ENCODE results near the gene MDFIC.
A peak's percentile ranks its signal among the peaks of the same experiment; 100 is the strongest.

MDFIC gene

DNA sequence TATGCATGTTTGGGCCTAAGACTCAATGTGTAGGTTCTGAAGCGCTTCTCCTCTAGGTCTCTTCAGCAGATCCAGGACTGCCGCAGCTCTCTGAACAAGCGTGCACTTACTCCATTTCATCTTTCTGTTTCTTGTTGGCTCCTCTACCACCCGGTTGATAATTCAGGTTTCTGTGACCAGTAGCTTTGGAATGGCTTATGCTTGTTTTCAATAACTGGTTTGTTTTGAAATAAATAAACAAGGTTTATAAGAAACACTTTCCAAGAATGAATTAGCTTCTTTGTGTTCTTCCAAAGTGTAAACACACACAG lies 1.5 kb downstream of the MDFIC start:
- TF ChIP-seq, protein P1, sequence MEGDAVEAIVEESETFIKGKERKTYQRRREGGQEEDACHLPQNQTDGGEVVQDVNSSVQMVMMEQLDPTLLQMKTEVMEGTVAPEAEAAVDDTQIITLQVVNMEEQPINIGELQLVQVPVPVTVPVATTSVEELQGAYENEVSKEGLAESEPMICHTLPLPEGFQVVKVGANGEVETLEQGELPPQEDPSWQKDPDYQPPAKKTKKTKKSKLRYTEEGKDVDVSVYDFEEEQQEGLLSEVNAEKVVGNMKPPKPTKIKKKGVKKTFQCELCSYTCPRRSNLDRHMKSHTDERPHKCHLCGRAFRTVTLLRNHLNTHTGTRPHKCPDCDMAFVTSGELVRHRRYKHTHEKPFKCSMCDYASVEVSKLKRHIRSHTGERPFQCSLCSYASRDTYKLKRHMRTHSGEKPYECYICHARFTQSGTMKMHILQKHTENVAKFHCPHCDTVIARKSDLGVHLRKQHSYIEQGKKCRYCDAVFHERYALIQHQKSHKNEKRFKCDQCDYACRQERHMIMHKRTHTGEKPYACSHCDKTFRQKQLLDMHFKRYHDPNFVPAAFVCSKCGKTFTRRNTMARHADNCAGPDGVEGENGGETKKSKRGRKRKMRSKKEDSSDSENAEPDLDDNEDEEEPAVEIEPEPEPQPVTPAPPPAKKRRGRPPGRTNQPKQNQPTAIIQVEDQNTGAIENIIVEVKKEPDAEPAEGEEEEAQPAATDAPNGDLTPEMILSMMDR (conservative IDR thresholded peaks at IDR 0.05; ENCODE audit: low read length): no peak
- no peak for TF ChIP-seq EZH2phosphoT487 (IDR thresholded peaks at IDR 0.05; ENCODE audit: borderline replicate concordance)
- peaks cover 17% of the 10 kb centered on the region for H3K4me1 ChIP-seq (ENCODE audit: insufficient read depth, low read length, poor library complexity, severe bottlenecking)
- H3K9ac ChIP-seq (ENCODE audit: low read depth, low read length, poor library complexity, severe bottlenecking): no peak overlapping the region
- peak overlapping the region; percentile 81 for H3K4me3 ChIP-seq (ENCODE audit: low read length, poor library complexity, severe bottlenecking)
- no peaks in the 10 kb centered on the region for H3K79me2 ChIP-seq (ENCODE audit: insufficient read depth, low read length)
- H3K9me3 ChIP-seq (ENCODE audit: insufficient read depth, low read depth, low read length): no peaks in the 10 kb centered on the region
- H3K27me3 ChIP-seq (ENCODE audit: insufficient read depth, low read length, poor library complexity, severe bottlenecking): peaks cover 28% of the 10 kb centered on the region
- no peaks in the 10 kb centered on the region for H3K9me2 ChIP-seq (replicated peaks; ENCODE audit: low read depth, low read length)
- no peaks in the 10 kb centered on the region for H3K36me3 ChIP-seq (ENCODE audit: insufficient read depth, low read length)
- H4K20me1 ChIP-seq (ENCODE audit: insufficient read depth, low read length, poor library complexity, severe bottlenecking): no peaks in the 10 kb centered on the region
- H2AFZ ChIP-seq (ENCODE audit: low read length): peak overlapping the region; percentile 97
- no peaks in the 10 kb centered on the region for H3F3A ChIP-seq (ENCODE audit: low read depth)
- H3K4me2 ChIP-seq (ENCODE audit: low read depth, low read length, poor library complexity, severe bottlenecking): peak overlapping the region; percentile 87

DNA sequence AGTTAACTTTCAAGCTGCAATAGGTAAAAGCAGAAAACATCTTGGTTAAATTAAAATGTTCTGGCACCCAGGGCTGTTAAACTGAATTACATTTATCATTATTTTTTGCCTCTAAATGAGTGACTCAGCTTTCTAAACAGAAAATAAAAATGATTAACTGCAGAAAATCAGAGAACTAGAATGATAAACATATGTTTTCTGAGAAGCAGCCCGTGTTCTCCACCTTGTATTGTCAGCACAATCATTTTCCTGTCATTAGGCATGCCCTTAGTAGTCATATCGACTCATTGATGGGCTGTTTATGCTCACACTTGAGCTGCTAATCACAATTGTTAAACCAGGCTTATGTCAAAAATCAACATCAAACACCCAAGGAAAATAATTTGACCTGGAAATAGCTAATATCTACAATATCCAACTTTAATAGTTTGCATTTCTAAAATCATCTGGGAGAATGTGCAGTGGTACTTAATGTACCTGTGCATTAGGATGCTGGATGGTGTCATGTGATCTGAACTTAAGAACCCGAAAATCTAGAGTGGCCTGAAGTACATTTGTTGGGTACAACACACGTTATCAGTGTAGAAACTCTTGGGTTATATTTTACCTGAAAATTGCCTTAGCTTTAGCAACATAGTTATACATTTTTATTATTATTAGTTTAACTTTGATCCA lies 2.3 kb downstream of the MDFIC start:
- TF ChIP-seq, protein P1 (conservative IDR thresholded peaks at IDR 0.05; ENCODE audit: low read length): no peak
- TF ChIP-seq EZH2phosphoT487 (IDR thresholded peaks at IDR 0.05; ENCODE audit: borderline replicate concordance): no peak
- no peaks in the 10 kb centered on the region for H3K36me3 ChIP-seq (ENCODE audit: insufficient read depth, low read length)
- no peaks in the 10 kb centered on the region for H4K20me1 ChIP-seq (ENCODE audit: insufficient read depth, low read length, poor library complexity, severe bottlenecking)
- H3K27me3 ChIP-seq (ENCODE audit: insufficient read depth, low read length, poor library complexity, severe bottlenecking): peaks cover 28% of the 10 kb centered on the region
- no peak overlapping the region for H3K4me3 ChIP-seq (ENCODE audit: low read length, poor library complexity, severe bottlenecking)
- peak overlapping the region; percentile 97; the same call in 1 of the 2 replicates for H2AFZ ChIP-seq (ENCODE audit: low read length)
- H3K9me3 ChIP-seq (ENCODE audit: insufficient read depth, low read depth, low read length): no peaks in the 10 kb centered on the region
- peaks cover 17% of the 10 kb centered on the region for H3K4me1 ChIP-seq (ENCODE audit: insufficient read depth, low read length, poor library complexity, severe bottlenecking)
- H3K9me2 ChIP-seq (replicated peaks; ENCODE audit: low read depth, low read length): no peaks in the 10 kb centered on the region
- H3K9ac ChIP-seq (ENCODE audit: low read depth, low read length, poor library complexity, severe bottlenecking): no peak overlapping the region
- H3K79me2 ChIP-seq (ENCODE audit: insufficient read depth, low read length): no peaks in the 10 kb centered on the region
- peak overlapping the region; percentile 87 for H3K4me2 ChIP-seq (ENCODE audit: low read depth, low read length, poor library complexity, severe bottlenecking)
- no peaks in the 10 kb centered on the region for H3F3A ChIP-seq (ENCODE audit: low read depth)

DNA sequence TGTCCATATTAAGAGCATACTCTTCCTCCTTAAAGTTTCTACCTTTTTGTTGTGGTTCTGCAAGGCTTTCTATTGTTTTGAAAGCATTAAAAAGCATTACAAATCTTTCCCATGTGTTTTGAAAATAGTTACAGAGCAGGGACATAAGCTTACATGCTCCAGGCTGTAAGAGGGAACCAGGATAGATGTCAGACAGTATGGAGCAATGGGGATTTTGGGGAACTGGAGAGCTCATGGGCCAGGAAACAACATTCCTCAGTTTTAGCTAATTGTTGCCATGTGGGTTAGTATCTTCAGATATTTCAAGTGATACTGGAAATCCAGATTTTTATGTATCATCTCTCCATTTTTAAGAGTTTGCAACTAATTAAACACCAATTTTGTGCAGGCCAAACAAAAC lies 3.5 kb downstream of the MDFIC start:
- Histone ChIP-seq H3K4me2 (ENCODE audit: low read depth, low read length, poor library complexity, severe bottlenecking) (no peak overlapping the region), H3K9me3 (ENCODE audit: insufficient read depth, low read depth, low read length) (no peaks in the 10 kb centered on the region), H3F3A (ENCODE audit: low read depth) (no peaks in the 10 kb centered on the region), H3K79me2 (ENCODE audit: insufficient read depth, low read length) (no peaks in the 10 kb centered on the region), H3K9me2 (replicated peaks; ENCODE audit: low read depth, low read length) (no peaks in the 10 kb centered on the region), H3K9ac (ENCODE audit: low read depth, low read length, poor library complexity, severe bottlenecking) (no peak overlapping the region), H3K4me3 (ENCODE audit: low read length, poor library complexity, severe bottlenecking) (no peak overlapping the region), H2AFZ (ENCODE audit: low read length) (no peak overlapping the region), H3K27me3 (ENCODE audit: insufficient read depth, low read length, poor library complexity, severe bottlenecking) (peaks cover 28% of the 10 kb centered on the region), H3K36me3 (ENCODE audit: insufficient read depth, low read length) (no peaks in the 10 kb centered on the region), H3K4me1 (ENCODE audit: insufficient read depth, low read length, poor library complexity, severe bottlenecking) (peaks cover 17% of the 10 kb centered on the region), H4K20me1 (ENCODE audit: insufficient read depth, low read length, poor library complexity, severe bottlenecking) (no peaks in the 10 kb centered on the region)
- TF ChIP-seq, protein P1 (conservative IDR thresholded peaks at IDR 0.05; ENCODE audit: low read length): no peak
- TF ChIP-seq EZH2phosphoT487 (IDR thresholded peaks at IDR 0.05; ENCODE audit: borderline replicate concordance): no peak

Data from Loucy (cell line).